GM12873 (cell line): ENCODE results near the gene ATG9B.

Experiments
- TF ChIP-seq, protein P1 (sequence below): IDR thresholded peaks from 2 replicates; pipeline ENCODE4 v1.5.1; 2012; ENCODE audit warnings: low read depth, mild to moderate bottlenecking, moderate library complexity, low read length, control low read depth; ENCODE audit not compliant: insufficient read depth; ENCODE audit errors: missing control alignments

The ATG9B gene

DNA sequence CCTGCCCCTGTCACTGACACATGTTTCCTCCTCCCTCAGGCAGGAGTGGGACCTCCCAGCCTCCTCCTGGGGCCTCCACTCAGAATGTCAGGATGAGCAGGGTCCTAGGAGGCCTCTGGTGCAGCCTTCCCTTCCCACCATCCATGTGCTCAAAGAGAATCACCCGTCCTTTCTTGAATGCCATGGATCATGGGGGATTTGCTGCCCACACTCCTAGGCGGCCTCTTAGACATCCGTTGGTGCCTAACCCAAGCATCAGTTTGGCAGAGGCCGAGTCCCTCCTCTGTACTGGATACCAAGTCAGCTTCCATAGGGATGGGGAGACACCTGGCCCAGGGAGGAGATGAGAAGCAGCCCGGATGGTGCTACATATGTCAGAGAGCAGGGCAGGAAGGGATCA lies 26.5 kb downstream of the ATG9B start:
- TF ChIP-seq, protein P1, sequence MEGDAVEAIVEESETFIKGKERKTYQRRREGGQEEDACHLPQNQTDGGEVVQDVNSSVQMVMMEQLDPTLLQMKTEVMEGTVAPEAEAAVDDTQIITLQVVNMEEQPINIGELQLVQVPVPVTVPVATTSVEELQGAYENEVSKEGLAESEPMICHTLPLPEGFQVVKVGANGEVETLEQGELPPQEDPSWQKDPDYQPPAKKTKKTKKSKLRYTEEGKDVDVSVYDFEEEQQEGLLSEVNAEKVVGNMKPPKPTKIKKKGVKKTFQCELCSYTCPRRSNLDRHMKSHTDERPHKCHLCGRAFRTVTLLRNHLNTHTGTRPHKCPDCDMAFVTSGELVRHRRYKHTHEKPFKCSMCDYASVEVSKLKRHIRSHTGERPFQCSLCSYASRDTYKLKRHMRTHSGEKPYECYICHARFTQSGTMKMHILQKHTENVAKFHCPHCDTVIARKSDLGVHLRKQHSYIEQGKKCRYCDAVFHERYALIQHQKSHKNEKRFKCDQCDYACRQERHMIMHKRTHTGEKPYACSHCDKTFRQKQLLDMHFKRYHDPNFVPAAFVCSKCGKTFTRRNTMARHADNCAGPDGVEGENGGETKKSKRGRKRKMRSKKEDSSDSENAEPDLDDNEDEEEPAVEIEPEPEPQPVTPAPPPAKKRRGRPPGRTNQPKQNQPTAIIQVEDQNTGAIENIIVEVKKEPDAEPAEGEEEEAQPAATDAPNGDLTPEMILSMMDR = no peak

DNA sequence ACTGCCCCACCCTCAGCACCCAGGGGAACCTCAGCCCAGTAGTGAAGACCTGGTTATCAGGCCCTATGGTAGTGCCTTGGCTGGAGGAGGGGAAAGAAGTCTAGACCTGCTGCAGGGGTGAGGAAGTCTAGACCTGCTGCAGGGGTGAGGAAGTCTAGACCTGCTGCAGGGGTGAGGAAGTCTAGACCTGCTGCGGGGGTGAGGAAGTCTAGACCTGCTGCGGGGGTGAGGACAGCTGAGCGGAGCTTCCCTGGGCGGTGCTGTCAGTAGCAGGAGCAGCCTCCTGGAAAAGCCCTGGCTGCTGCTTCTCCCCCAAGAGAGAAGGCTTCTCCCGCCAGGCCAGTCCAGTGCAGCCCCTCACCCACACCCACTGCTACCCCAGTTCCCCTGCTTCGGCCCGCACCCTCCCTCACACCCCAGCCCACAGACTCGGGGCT lies 27.2 kb downstream of the ATG9B start:
- TF ChIP-seq, protein P1 = no peak

DNA sequence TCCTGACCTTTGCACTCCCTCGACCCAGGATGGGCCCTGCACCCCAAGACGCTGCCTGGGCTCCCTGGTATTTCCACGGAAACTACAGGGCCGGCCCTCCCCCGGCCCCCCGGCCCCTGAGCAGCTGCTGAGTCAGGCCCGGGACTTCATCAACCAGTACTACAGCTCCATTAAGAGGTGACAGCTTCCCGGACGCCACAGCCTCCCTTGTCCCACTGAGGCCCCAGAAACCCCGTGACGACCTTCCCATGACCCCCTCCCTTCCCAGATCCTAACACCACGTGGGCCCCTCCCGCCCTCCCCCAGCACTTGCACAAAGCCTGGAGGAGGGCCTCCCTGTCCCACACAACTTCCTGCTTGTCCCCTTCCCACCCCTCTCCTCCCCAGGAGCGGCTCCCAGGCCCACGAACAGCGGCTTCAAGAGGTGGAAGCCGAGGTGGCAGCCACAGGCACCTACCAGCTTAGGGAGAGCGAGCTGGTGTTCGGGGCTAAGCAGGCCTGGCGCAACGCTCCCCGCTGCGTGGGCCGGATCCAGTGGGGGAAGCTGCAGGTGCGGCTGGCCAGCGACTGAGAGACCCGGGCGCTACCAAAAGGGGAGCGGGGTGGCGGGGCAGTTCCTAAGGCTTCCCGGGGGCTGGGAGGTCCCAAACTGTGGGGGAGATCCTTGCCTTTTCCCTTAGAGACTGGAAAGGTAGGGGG lies 27.8 kb downstream of the ATG9B start:
- TF ChIP-seq, protein P1 = no peak

DNA sequence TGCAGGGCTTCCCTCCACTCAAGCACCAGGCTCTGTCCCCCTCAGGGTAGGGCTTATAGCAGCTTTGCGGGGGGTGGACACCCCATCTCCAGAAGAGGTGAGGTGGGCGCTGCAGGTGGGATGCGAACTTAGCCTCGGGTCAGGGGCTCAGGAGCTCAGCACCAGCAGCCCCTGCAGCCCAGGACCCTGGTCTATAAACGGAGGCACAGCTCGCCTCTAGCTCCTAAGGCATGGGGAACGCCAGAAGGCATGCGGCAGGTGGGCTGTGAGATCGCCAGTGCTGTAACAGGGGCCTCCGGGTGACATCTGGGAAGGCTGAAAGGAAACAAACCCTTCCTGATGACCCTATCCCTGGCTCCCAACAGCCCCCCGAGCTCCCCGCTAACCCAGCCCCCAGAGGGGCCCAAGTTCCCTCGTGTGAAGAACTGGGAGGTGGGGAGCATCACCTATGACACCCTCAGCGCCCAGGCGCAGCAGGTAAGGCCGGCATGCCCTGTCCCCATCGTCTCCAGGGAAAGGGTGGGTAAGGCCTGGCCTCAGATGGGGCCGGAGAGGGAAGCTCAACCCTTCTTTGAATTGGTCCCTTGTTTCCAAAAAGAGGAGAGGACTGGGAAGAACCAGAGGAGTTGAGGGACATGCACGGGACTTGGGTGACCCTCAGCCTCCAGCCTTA lies 29.3 kb downstream of the ATG9B start:
- TF ChIP-seq, protein P1 = no peak

DNA sequence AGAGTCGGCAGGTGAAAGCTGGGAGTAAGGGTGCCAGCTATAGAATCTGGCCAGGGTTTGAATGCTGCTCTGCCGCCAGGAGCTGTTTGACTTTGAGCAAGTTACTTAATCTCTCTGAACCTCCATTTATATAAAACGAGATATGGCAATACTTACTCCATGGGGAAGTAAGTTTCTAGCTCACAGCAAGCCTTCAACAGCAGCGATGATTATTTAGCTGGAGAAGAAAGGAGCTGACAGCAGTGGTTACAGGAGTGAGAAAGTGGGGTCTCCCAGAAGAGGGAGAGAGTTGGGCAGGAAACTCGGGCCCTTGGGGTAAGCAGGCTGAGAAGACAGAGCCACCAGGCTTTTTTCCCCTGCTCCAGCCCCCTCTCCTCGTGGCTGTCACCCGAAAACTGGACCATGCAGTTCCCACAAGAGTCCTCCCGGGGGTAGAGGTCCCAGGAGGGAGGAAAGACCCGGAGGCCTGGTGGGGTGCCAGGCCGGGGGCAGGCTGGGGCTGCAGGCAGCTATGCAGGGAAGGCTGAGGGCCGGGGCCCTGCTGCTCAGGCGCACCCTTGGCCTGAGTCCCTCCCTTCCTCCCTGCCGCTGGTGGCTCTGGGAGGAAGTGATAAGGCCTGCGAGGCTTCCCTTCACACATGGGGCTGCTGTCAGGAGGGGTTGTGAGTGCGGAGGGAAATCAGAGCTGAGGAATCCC lies 30.0 kb downstream of the ATG9B start:
- TF ChIP-seq, protein P1 = no peak

DNA sequence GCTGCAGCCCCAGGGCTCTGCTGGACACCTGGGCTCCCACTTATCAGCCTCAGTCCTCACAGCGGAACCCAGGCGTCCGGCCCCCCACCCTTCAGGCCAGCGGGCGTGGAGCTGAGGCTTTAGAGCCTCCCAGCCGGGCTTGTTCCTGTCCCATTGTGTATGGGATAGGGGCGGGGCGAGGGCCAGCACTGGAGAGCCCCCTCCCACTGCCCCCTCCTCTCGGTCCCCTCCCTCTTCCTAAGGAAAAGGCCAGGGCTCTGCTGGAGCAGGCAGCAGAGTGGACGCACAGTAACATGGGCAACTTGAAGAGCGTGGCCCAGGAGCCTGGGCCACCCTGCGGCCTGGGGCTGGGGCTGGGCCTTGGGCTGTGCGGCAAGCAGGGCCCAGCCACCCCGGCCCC lies 30.8 kb downstream of the ATG9B start:
- TF ChIP-seq, protein P1 = no peak

DNA sequence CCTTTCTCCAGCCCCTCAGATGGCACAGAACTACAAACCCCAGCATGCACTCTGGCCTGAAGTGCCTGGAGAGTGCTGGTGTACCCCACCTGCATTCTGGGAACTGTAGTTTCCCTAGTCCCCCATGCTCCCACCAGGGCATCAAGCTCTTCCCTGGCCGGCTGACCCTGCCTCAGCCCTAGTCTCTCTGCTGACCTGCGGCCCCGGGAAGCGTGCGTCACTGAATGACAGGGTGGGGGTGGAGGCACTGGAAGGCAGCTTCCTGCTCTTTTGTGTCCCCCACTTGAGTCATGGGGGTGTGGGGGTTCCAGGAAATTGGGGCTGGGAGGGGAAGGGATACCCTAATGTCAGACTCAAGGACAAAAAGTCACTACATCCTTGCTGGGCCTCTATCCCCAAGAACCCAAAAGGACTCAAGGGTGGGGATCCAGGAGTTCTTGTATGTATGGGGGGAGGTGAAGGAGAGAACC lies 31.4 kb downstream of the ATG9B start:
- TF ChIP-seq, protein P1 = no peak
